AG04449 (cell line): ENCODE data around the gene SLC2A5.

Source experiments
- CTCF ChIA-PET: fragments of 350-600 bp; formaldehyde crosslinking; extraction: SDS; loops from one replicate; lab custom pipeline; 2021; ENCODE audit warnings: antibody characterized with exemption; lab: Yijun Ruan, JAX
- POLR2A ChIA-PET: fragments of 400-600, 350-600 bp; formaldehyde crosslinking; extraction: SDS; loops from one replicate; lab custom pipeline; 2020; ENCODE audit warnings: antibody characterized with exemption, inconsistent platforms; lab: Yijun Ruan, JAX
- DNase-seq: peaks from one replicate; pipeline ENCODE4 v3.0.0-alpha.2; 2010; ENCODE audit warnings: low read depth, low spot score
- H3K4me3 ChIP-seq: 2 replicates; pipeline ENCODE4 v1.5.1; 2011; ENCODE audit warnings: low read depth, mild to moderate bottlenecking, control low read depth, low read length
- TF ChIP-seq, protein P1 (sequence below): IDR thresholded peaks from one replicate; pipeline ENCODE4 v1.5.1; 2011; ENCODE audit warnings: mild to moderate bottlenecking, moderate library complexity, low read length, control low read depth, inconsistent platforms; ENCODE audit not compliant: insufficient read depth; ENCODE audit errors: missing control alignments

Gene SLC2A5

DNA sequence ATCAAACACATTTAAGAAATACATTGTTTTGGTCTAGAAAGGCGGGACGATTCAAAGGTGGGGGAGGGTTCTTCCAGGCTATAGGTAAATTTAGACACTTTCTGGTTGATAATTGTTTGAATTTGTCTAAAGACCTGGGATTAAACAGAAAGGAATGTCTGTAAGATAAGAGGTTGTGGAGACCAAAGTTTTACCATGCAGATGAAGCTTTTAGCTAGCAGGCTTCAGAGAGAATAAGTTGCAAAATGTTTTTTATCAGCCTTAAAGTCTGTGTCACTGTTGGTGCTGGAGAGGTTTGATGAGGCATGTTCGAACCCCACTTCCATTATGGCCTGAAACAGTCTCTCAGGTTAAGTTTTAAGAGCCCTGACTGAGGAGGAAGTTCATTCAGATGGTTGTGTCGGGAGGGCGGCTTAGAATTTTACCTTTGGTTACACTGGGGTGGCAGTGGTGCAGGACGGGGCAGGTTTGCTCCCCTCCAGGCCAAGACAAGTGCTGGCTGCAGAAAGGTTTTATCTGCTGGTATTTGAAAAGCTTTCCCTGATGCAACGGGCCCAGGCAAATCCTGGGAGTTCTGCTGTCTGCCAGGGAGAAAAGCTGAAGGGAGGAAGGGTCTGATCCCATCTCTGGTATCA, 16.0 kb upstream of the SLC2A5 start:
- POLR2A ChIA-PET: interaction anchor here (0.6 kb wide), 1 partner anchor 206 kb away, joined by 5 read pairs; no protein-coding TSS in a partner anchor
- H3K4me3 ChIP-seq: no peak overlapping the region
- TF ChIP-seq, protein P1, sequence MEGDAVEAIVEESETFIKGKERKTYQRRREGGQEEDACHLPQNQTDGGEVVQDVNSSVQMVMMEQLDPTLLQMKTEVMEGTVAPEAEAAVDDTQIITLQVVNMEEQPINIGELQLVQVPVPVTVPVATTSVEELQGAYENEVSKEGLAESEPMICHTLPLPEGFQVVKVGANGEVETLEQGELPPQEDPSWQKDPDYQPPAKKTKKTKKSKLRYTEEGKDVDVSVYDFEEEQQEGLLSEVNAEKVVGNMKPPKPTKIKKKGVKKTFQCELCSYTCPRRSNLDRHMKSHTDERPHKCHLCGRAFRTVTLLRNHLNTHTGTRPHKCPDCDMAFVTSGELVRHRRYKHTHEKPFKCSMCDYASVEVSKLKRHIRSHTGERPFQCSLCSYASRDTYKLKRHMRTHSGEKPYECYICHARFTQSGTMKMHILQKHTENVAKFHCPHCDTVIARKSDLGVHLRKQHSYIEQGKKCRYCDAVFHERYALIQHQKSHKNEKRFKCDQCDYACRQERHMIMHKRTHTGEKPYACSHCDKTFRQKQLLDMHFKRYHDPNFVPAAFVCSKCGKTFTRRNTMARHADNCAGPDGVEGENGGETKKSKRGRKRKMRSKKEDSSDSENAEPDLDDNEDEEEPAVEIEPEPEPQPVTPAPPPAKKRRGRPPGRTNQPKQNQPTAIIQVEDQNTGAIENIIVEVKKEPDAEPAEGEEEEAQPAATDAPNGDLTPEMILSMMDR: no peak
- no peak for DNase-seq
- CTCF ChIA-PET: interaction anchor here (0.9 to 2.7 kb wide), 5 partner anchors 10 to 507 kb away, joined by 3 to 10 read pairs (median 8); no protein-coding TSS in a partner anchor

DNA sequence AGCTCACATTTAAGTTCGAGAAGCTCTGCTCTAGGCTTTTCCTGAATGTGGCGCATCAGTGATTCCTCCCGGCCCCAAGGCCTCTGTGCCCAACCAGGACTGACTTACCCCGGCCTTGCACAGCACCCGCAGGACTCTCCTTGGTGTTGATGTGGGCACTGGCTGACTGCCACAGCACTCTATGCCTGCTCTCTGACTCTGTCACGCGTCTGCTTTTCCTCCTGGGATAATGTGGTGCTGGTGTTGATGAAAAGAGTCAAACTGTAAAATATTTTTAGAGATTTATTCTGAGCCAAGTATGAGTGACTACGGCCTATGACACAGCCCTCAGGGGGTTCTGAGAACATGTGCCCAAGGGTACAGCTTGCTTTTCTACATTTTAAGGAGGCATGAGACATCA, 15.5 kb upstream of the SLC2A5 start:
- ChIA-PET POLR2A (no interaction called here), CTCF (interaction anchor here (0.9 to 2.7 kb wide), 4 partner anchors 11 to 508 kb away, joined by 3 to 10 read pairs (median 7); no protein-coding TSS in a partner anchor)
- no peak for DNase-seq
- H3K4me3 ChIP-seq: no peak overlapping the region
- TF ChIP-seq, protein P1: no peak

DNA sequence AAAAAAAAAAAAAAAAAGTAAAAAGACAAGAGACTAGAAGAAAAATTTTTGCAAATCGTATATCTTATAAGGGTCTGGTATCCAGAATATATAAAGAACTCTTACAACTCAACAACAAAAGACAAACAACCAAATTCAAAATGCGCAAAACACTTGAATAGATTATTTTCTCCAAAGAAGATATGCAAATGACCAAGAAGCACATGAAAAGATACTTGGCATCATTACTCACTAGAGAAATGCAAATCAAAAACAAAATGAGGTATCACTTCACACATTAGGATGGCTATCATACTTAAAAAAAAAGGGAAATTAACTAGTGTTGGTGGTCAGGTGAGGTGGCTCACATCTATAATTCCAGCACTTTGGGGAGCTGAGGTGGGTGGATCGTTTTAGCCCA, 12.0 kb upstream of the SLC2A5 start:
- DNase-seq: no peak
- no peak overlapping the region for H3K4me3 ChIP-seq
- ChIA-PET POLR2A (no interaction called here), CTCF (interaction anchor here (0.7 to 1.8 kb wide), 5 partner anchors 9 to 164 kb away, joined by 3 to 4 read pairs (median 3); no protein-coding TSS in a partner anchor)
- TF ChIP-seq, protein P1: no peak

DNA sequence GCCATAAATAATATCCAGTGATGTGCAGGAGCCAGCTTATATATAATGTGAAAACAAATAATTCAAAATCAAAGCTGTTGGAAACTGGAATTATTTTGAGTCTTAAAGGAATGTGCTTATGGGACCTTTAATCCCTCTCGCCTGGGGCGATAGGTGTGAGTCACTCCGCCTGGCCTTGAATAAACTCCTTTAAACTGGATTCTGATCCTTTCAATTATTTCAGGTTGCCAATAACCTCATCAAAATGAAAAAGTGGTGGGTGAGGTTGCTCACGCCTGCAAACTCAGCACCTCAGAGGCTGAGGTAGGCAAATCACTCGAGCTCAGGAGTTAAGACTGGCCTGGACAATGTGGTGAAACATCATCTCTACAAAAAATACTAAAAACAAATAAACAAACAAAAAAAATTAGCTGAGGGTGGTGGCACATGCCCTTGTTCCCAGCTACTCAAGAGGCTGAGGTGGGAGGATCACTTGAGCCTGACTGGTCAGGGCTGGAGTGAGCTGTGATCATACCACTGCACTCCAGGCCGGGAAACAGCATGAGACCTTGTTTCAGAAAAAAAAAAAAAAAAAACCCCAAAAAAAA, 11.4 kb upstream of the SLC2A5 start:
- no peak overlapping the region for H3K4me3 ChIP-seq
- ChIA-PET POLR2A (no interaction called here), CTCF (interaction anchor here (0.8 to 1.8 kb wide), 6 partner anchors 17 to 178 kb away, joined by 3 to 6 read pairs (median 4); no protein-coding TSS in a partner anchor)
- DNase-seq: no peak
- TF ChIP-seq, protein P1: no peak

DNA sequence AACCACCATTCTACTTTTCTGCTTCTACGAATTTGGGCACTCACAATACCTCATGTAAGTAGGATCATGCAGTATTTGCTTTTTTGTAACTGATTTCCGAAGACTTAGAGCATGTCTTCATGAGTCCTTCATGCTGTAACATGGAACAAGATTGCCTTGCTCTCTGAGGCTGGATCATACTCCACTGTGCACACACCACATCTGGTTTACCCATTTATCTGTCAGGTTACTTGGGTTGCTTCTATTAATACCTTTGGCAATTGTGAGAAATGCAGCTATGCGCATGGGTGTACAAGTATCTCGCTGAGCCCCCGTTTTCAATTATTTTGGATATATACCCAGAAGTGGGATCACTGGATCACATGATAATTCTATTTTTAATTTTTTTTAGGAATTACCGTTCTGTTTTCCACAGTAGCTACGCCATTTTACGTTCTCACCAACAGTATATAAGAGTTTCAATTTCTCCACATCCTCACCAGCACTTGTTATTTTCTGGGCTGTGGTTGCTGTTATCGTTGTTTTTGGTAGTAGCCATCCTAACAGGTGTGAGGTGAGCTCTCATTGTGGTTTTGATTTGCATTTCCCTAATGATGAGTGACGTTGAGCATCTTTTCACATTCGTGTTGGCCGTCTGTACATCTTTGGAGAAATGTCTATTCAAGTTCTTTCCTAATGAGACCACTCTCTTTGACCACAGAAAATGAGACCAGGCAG, 10.7 kb upstream of the SLC2A5 start:
- TF ChIP-seq, protein P1: no peak
- CTCF ChIA-PET: interaction anchor here (0.8 to 1.8 kb wide), 6 partner anchors 18 to 177 kb away, joined by 3 to 6 read pairs (median 4); no protein-coding TSS in a partner anchor
- DNase-seq: no peak
- no peak overlapping the region for H3K4me3 ChIP-seq
- POLR2A ChIA-PET: no interaction called here
